Thoracic aorta (tissue), 2 donors: ENCODE results near the gene ZNF281. TPM values are rescaled to one million over a fixed set of nuclear protein-coding genes. Genes with fewer than 3 reads are reported as not detected.

Source experiments
- ATAC-seq: fragments of 150-250 bp; one replicate; pipeline ENCODE4 v1.8.0; 2017; ENCODE audit warnings: low read depth; ENCODE audit not compliant: insufficient number of reproducible peaks, low FRiP score
- DNase-seq: peaks from one replicate; pipeline ENCODE4 v3.0.0-alpha.2; 2020; ENCODE audit warnings: low spot score
- H3K27ac ChIP-seq, 2 donors: fragments of 200-600 bp; sonication (generic); 1 replicate in 1 of 2; 2 replicates in 1 of 2; pipeline ENCODE4 v1.5.1; 2016; ENCODE audit warnings: mild to moderate bottlenecking in 2 of 2, moderate library complexity in 2 of 2
- H3K27me3 ChIP-seq: fragments of 200-600 bp; sonication (generic); replicated peaks from 2 replicates; pipeline ENCODE4 v1.6.0; 2016; ENCODE audit warnings: mild to moderate bottlenecking; ENCODE audit not compliant: insufficient read depth
- H3K36me3 ChIP-seq: fragments of 200-600 bp; sonication (generic); one replicate; pipeline ENCODE4 v1.5.1; 2016
- H3K4me1 ChIP-seq, 2 donors: fragments of 200-600 bp; sonication (generic); 1 replicate in 1 of 2; 2 replicates in 1 of 2; pipeline versions ENCODE4 v1.5.1 to v1.6.0; 2016; ENCODE audit warnings: low read depth in 2 of 2, mild to moderate bottlenecking in 1 of 2; ENCODE audit not compliant: control insufficient read depth in 1 of 2
- H3K4me3 ChIP-seq: fragments of 200-600 bp; sonication (generic); 2 replicates; pipeline ENCODE4 v1.5.1; 2016; ENCODE audit warnings: mild to moderate bottlenecking
- H3K9me3 ChIP-seq: fragments of 200-600 bp; sonication (generic); 2 replicates; pipeline ENCODE4 v1.5.1; 2016
- CTCF ChIP-seq: fragments of 200-600 bp; sonication (generic); IDR thresholded peaks from one replicate; pipeline ENCODE4 v1.5.1; 2019; ENCODE audit warnings: antibody characterized with exemption
- total RNA-seq, 2 donors: library from RNA; depleted of rRNA; stranded (reverse); fragments of >200 nt; gene quantifications; one replicate each; pipeline versions ENCODE4 v1.1.0 to v1.2.3, GENCODE V29; 2016

ZNF281 gene
- total RNA-seq, 2 donors from 2014 or later = 6.5 to 15.7 TPM

GRCh38 chr1:200401263-200401662, 8.6 kb downstream of the ZNF281 start:
- no peak for TF ChIP-seq CTCF
- no peaks in the 10 kb centered on the region for H3K27me3 ChIP-seq
- H3K4me1 ChIP-seq = peaks cover 8 to 13% of the 10 kb centered on the region in 2 donors
- no peak overlapping the region for H3K4me3 ChIP-seq
- no peak for ATAC-seq
- H3K9me3 ChIP-seq = no peaks in the 10 kb centered on the region
- DNase-seq = no peak
- no peaks in the 10 kb centered on the region for H3K36me3 ChIP-seq
- no peak overlapping the region for H3K27ac ChIP-seq

GRCh38 chr1:200400556-200400955, 9.3 kb downstream of the ZNF281 start:
- ATAC-seq (no peak), DNase-seq (no peak)
- no peaks in the 10 kb centered on the region for H3K9me3 ChIP-seq
- H3K36me3 ChIP-seq = no peaks in the 10 kb centered on the region
- no peak overlapping the region for H3K4me3 ChIP-seq
- H3K27ac ChIP-seq = no peak overlapping the region
- H3K4me1 ChIP-seq = peaks cover 5 to 6% of the 10 kb centered on the region in 2 donors
- TF ChIP-seq CTCF = no peak
- no peaks in the 10 kb centered on the region for H3K27me3 ChIP-seq

GRCh38 chr1:200399860-200400259, 10.0 kb downstream of the ZNF281 start:
- no peak for TF ChIP-seq CTCF
- DNase-seq (no peak), ATAC-seq (no peak)
- Histone ChIP-seq H3K36me3 (no peaks in the 10 kb centered on the region), H3K27me3 (no peaks in the 10 kb centered on the region), H3K4me3 (no peak overlapping the region), H3K27ac (no peak overlapping the region), H3K4me1 (no peaks in the 10 kb centered on the region), H3K9me3 (no peaks in the 10 kb centered on the region)

- DNase-seq (no peak), ATAC-seq (no peak)
- Histone ChIP-seq H3K27ac (no peak overlapping the region), H3K4me3 (no peak overlapping the region), H3K4me1 (no peaks in the 10 kb centered on the region), H3K36me3 (no peaks in the 10 kb centered on the region), H3K27me3 (no peaks in the 10 kb centered on the region), H3K9me3 (no peaks in the 10 kb centered on the region)
- TF ChIP-seq CTCF = no peak
These were observed 11.5 kb downstream of the ZNF281 start for GRCh38 chr1:200398373-200398772.

GRCh38 chr1:200392625-200393185, 17.1 kb downstream of the ZNF281 start:
- H3K27ac ChIP-seq = no peak overlapping the region
- DNase-seq (no peak), ATAC-seq (no peak)
- no peak overlapping the region for H3K4me3 ChIP-seq
- no peak for TF ChIP-seq CTCF
- H3K27me3 ChIP-seq = no peaks in the 10 kb centered on the region
- no peaks in the 10 kb centered on the region for H3K36me3 ChIP-seq
- H3K4me1 ChIP-seq = no peaks in the 10 kb centered on the region
- H3K9me3 ChIP-seq = no peaks in the 10 kb centered on the region
